GM19035 (cell line): ENCODE measurements around the gene NLRP9.

ENCODE experiments used
- ATAC-seq: cut with Tn5 transposase; IDR thresholded peaks from one replicate; pipeline ENCODE4 v1.9.1; 2021; ENCODE audit not compliant: unreplicated experiment

NLRP9 gene

DNA sequence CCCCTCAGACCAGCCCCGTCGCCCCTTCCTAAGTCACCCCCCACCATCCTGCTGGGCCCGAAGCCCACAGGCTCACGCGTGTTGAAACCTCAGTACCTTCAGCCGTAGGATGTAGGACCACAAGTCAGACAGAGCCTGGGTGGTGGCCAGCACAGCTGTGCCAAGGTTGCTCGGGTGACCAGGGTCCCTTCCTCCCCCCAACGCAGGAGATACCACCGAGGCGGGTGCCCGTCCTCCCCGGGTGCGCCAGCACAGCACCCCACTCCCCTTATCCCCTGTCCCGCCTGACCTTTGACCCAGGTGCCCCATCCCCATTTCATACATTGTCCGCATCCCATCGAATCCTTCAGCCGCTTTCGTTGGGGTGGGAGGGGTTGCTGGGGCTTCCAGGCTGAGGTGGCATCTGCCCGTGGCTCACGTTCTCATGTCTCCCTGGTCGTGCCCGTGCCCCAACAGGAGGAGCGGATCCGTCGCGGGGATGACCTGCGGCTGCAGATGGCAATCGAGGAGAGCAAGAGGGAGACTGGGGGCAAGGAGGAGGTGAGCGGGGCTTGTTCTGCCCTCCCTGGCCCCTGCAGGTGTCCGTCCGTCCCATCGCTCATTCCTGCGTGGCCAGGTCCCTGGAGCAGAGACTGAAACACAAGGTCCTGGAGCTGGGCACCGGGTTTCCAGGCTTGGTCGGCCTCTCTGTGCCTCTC is 48.6 kb downstream of the NLRP9 start:
- ATAC-seq = no peak

DNA sequence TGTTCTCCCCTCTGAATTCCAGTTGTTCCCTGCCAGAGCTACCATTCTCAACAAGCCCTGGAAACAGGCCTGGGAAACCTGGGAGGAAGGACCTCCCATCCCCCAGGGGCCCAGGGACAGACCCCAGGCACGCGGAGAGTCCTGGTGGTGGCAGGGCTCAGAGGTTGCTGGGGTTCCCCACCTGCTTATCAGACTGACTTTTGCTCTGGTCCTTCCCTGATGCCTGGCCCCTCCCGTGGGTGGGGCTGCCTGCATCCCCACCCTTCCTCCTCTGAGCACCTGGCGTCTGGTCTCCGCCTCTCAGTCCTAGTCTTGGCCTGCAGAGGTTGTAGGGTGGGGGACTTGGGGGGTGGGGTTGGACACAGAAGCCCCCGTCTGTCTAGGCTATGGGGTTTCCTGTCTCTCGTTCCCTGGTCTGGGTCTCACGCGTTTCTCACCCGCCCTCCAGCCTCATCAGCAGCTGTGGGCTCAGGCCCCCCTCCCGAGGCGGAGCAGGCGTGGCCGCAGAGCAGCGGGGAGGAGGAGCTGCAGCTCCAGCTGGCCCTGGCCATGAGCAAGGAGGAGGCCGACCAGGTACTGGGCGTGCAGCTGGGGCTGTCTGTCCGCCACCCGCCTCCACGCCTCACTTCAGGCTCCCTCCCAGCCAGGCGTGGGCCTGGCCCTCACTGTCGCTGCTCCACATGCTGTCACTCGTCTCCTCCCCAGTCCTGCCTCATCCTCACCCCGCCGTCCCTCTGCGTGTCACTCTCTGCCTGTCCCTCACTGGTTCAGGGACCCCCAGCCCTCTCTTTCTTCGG is 49.6 kb downstream of the NLRP9 start:
- ATAC-seq = no peak

GRCh38 chr19:55687281-55688201 is 50.7 kb downstream of the NLRP9 start:
- ATAC-seq = no peak

GRCh38 chr19:55686311-55687050 is 51.7 kb downstream of the NLRP9 start:
- ATAC-seq = no peak

DNA sequence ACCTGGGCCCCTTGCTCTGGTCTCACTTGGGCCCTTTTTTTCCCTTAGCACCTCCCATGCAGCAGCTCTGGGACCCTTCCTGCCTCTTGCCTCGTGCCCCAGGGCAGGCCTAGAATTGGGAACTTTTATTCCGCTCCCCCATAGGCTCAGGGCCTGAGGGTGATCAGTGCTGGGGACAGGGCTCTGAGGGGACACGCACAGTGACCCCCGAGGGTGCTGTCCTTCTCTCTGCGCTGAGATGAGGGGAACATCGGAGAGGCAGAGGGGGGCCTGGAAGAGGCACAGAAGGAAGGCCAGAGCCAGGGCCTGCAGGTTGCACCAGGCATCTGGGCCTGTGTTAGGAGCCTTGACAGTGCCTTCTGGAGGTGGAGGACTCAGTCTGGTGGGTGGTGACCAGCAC is 52.4 kb downstream of the NLRP9 start:
- no peak for ATAC-seq

GRCh38 chr19:55684946-55685681 is 53.1 kb downstream of the NLRP9 start:
- no peak for ATAC-seq

GRCh38 chr19:55683449-55684261 is 54.5 kb downstream of the NLRP9 start:
- ATAC-seq = no peak

DNA sequence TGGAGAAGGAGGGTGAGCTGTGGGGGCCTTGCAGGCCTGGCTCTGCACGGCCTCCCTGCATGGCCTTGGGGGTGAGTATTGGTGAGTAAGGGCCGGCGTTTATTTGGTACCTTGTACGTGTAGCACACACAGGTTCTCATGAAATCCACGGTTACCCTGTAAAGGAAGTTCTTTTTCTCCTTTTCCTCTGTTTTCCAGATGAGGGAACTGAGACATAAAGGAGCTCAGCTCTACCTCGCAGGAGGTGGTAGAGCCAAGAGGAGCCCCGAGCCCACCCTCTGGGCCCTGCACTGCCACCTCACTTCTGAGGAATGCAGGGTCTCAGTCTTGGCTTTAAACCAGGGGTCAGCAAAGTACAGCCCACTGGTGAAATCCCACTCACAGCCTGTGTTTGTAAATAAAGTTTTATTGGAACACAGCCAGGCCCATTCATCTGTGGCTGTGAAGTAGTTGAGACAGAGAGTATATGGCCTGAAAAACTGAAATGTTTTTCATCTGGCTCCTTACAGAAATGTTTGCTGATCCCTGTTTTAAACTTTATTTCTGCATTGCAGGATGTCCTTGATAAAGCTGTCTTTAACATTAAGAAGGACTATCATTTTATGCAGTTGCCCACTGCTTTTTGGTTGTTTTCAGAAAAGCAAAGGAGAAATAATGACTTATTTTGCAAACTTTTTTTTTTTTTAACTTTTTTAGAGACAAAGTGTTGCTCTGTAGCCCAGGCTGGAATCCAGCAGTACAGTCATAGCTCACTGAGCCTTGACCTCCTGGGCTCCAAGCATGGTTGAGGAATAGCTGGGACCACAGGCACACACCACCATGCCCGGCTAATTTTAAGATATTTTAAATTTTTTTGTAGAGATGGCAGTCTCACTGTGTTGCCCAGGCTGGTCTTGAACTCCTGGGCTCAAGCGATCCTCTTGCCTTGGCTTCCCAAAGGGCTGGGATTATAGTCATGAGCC is 56.8 kb downstream of the NLRP9 start:
- no peak for ATAC-seq

- no peak for ATAC-seq
These were observed 57.7 kb downstream of the NLRP9 start for GRCh38 chr19:55680339-55681130.

DNA sequence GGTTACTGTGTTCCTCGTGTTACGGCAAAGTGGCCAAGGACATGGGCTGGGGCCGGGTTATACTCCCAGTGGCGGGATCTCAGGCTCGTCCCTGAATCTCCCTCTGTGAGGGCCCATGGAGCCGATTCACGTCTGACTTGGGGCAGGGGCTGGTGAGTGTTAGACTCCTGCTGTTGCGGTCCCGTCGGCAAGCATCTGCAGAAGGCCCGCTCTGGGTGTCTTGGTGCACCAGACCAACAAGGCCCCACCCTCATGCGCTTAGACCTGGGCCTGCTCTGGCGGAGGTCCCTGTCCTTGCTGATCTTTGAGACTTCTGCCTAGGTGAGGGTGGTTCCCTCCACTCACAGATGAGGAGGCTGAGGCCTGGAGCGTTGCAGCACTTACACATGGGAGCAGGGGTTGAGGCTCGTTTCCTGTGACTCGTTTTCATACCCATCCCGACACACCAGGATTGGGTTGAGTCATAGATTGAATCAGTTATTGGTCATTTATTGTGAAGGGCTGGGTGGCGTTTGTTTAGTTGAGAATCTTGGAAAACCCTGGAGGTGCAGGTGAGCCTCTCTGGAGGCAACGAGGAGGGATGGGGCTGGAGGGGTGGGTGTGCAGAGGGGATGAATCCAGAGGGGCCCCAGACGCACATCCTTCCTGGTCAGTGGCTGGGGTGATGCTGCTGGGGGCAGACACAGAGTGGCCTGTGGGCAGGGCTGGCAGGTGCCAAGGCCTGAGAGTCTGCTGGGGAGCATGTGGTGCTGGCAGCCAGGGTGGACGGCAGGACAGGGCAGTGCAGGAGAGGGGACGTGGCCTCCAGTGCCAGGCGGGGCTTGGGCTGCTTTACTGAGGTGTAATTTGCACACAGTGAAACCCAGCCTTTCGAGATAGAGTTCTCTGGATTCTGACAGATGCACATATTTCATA is 58.6 kb downstream of the NLRP9 start:
- no peak for ATAC-seq

GRCh38 chr19:55678121-55678671 is 60.0 kb downstream of the NLRP9 start:
- ATAC-seq = peak; percentile 58

GRCh38 chr19:55677572-55678028 is 60.6 kb downstream of the NLRP9 start:
- ATAC-seq = no peak

DNA sequence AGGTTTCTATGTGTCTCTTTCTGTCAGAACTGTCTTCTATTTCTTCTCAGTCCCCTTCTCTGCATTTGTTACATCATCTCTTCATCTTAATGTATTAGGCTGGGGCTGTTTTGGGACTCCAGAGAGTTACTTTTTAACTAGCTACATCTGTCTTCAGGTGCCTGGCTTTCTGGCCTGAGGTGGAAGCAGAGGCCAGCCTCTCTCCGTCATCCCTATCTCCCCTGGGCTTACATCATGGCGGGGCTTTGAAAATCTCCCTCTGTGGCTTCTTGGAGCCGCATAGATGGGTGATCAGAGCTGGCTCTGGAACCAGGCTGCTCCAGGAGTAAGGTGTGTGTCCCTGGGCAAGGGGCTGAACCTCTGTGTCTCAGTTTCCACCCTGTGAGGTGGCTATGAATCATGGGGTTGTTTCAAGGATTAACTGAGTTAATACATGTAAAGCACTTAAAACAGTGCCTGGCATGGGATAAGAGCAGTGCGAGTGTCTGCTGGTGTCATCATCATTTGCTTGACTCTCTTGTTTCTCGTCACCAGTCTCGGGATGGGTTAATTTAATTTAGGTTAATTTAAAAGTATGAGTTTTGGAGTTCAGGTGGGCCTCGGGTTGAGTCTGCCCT is 61.2 kb downstream of the NLRP9 start:
- no peak for ATAC-seq

DNA sequence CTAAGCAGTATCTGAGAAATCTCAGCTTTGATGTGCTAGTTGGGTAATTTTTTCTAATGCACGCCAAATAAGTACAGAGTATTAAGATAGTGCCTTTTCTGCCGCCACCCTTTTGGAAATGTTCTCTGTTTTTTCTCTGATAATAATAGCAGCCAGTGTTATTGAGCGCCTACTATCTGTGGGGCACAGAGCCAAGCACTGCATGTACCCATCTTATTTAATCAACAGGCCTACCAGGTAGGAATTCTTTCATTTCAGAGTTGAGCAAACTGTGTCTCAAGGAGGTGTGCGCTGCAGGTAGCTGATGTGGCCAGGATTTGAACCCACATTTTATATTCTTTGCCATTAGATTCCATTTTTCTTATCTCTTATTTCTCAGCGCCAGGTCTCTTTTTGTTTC is 61.8 kb downstream of the NLRP9 start:
- no peak for ATAC-seq

- no peak for ATAC-seq
These were observed 62.4 kb downstream of the NLRP9 start for GRCh38 chr19:55675661-55676354.
